IMR-90 (cell line): ENCODE data around the gene GTPBP10. TPM values are rescaled to one million over a fixed set of nuclear protein-coding genes. Genes with fewer than 3 reads are reported as not detected.

Experiments
- ATAC-seq: fragments of 200-7000 bp; cut with Tn5 transposase; 2 replicates; pipeline ENCODE4 v1.9.1; 2020; ENCODE audit warnings: low read depth, mild to moderate bottlenecking, moderate library complexity
- BruUV-seq: library from RNA; stranded (reverse); fragments of 400-500 nt; replicated peaks from 2 replicates; lab custom pipeline; 2021; lab: Mats Ljungman, UMichigan
- CTCF ChIA-PET: fragments of 300-600 bp; formaldehyde crosslinking; extraction: SDS; loops from one replicate; lab custom pipeline; 2021; ENCODE audit warnings: antibody characterized with exemption; lab: Yijun Ruan, JAX
- POLR2A ChIA-PET: fragments of 300-600 bp; sonication (Branson Sonifier 250); formaldehyde crosslinking; loops from one replicate; lab custom pipeline; 2022; ENCODE audit warnings: antibody characterized with exemption; ENCODE audit not compliant: unreplicated experiment; lab: Charles Lee
- DNase-seq: peaks from one replicate; pipeline ENCODE4 v3.0.0; 2013
- H2AFZ ChIP-seq: replicated peaks from 2 replicates; pipeline ENCODE3; 2013; ENCODE audit warnings: low read length, mild to moderate bottlenecking; ENCODE audit not compliant: poor library complexity
- H2AK5ac ChIP-seq: 2 replicates; pipeline ENCODE4 v1.6.1; 2013; ENCODE audit warnings: low read depth, low read length, inconsistent platforms
- H2AK9ac ChIP-seq: replicated peaks from 2 replicates; pipeline ENCODE3; 2013; ENCODE audit warnings: mild to moderate bottlenecking, low read depth, low read length, moderate library complexity; ENCODE audit not compliant: poor library complexity
- H2BK120ac ChIP-seq: 2 replicates; pipeline ENCODE4 v1.6.1; 2013; ENCODE audit warnings: low read depth, low read length, inconsistent platforms
- H2BK15ac ChIP-seq: 3 replicates; pipeline ENCODE4 v1.6.1; 2013; ENCODE audit warnings: low read depth, low read length, inconsistent platforms
- H2BK20ac ChIP-seq: 2 replicates; pipeline ENCODE4 v1.6.1; 2013; ENCODE audit warnings: low read depth, mild to moderate bottlenecking, inconsistent platforms, low read length, moderate library complexity
- H2BK5ac ChIP-seq: 2 replicates; pipeline ENCODE4 v1.6.1; 2013; ENCODE audit warnings: mild to moderate bottlenecking, low read depth, low read length, inconsistent platforms; ENCODE audit not compliant: poor library complexity, severe bottlenecking
- H3K14ac ChIP-seq: replicated peaks from 2 replicates; pipeline ENCODE4 v1.6.1; 2013; ENCODE audit warnings: low read depth, low read length, inconsistent platforms
- H3K18ac ChIP-seq: 2 replicates; pipeline ENCODE4 v1.6.1; 2013; ENCODE audit warnings: low read depth, low read length, control low read depth
- H3K23ac ChIP-seq: 2 replicates; pipeline ENCODE4 v1.6.1; 2013; ENCODE audit warnings: low read depth, low read length, inconsistent platforms
- H3K27ac ChIP-seq: 2 replicates; pipeline ENCODE4 v1.5.1; 2013; ENCODE audit warnings: mild to moderate bottlenecking, control low read depth, low read length; ENCODE audit not compliant: insufficient read depth
- H3K27me3 ChIP-seq: 2 replicates; pipeline ENCODE4 v1.6.1; 2013; ENCODE audit warnings: low read length; ENCODE audit not compliant: control insufficient read depth, insufficient read depth
- H3K36me3 ChIP-seq: 2 replicates; pipeline ENCODE4 v1.6.1; 2013; ENCODE audit warnings: low read length, mixed read lengths; ENCODE audit not compliant: control insufficient read depth, insufficient read depth
- H3K4ac ChIP-seq: 2 replicates; pipeline ENCODE4 v1.6.1; 2013; ENCODE audit warnings: low read depth, low read length, inconsistent platforms
- H3K4me1 ChIP-seq: 2 replicates; pipeline ENCODE4 v1.6.1; 2013; ENCODE audit warnings: low read length, mixed read lengths; ENCODE audit not compliant: control insufficient read depth, insufficient read depth
- H3K4me2 ChIP-seq: 2 replicates; pipeline ENCODE4 v1.6.1; 2013; ENCODE audit warnings: low read depth, mild to moderate bottlenecking, control low read depth, low read length, moderate library complexity
- H3K4me3 ChIP-seq: 2 replicates; pipeline ENCODE4 v1.5.1; 2013; ENCODE audit warnings: low read depth, mild to moderate bottlenecking, control low read depth, low read length, moderate library complexity; ENCODE audit not compliant: insufficient read depth
- H3K56ac ChIP-seq: 2 replicates; pipeline ENCODE4 v1.6.1; 2013; ENCODE audit warnings: low read length, inconsistent platforms; ENCODE audit not compliant: insufficient read depth; ENCODE audit errors: extremely low read depth
- H3K79me1 ChIP-seq, 2 experiments: 2 replicates each; pipeline ENCODE4 v1.6.1; 2013; ENCODE audit warnings: low read length in 2 of 2, inconsistent platforms in 1 of 2, low read depth in 1 of 2
- H3K9ac ChIP-seq: 2 replicates; pipeline ENCODE4 v1.6.1; 2013; ENCODE audit warnings: low read depth, low read length, control low read depth
- H3K9me1 ChIP-seq: 2 replicates; pipeline ENCODE4 v1.6.1; 2013; ENCODE audit warnings: low read length, inconsistent platforms; ENCODE audit not compliant: insufficient read depth
- H3K9me3 ChIP-seq: 2 replicates; pipeline ENCODE4 v1.6.1; 2013; ENCODE audit warnings: low read length; ENCODE audit not compliant: control insufficient read depth, insufficient read depth
- H4K20me1 ChIP-seq: 2 replicates; pipeline ENCODE4 v1.6.1; 2013; ENCODE audit warnings: low read length, inconsistent platforms; ENCODE audit not compliant: insufficient read depth
- H4K5ac ChIP-seq: 2 replicates; pipeline ENCODE4 v1.6.1; 2013; ENCODE audit warnings: mild to moderate bottlenecking, low read depth, low read length, control low read depth
- H4K8ac ChIP-seq, 2 experiments: 2 replicates each; pipeline ENCODE4 v1.6.1; 2013; ENCODE audit warnings: low read depth in 2 of 2, low read length in 2 of 2, control low read depth in 1 of 2, inconsistent platforms in 1 of 2
- H4K91ac ChIP-seq: 2 replicates; pipeline ENCODE4 v1.6.1; 2013; ENCODE audit warnings: low read depth, low read length, inconsistent platforms; ENCODE audit not compliant: insufficient read depth
- CHD1 ChIP-seq: IDR thresholded peaks from 2 replicates; pipeline ENCODE4 v1.6.1; 2012; ENCODE audit warnings: low read depth, low read length, improper control_type of control experiment
- MAFK ChIP-seq: IDR thresholded peaks from 2 replicates; pipeline ENCODE4 v1.6.1; 2012; ENCODE audit warnings: low read depth, low read length, improper control_type of control experiment
- WGBS, 2 experiments: methylation state at CpG; one replicate each; pipeline versions ENCODE4 v1.1.5 to v1.1.7; 2013; ENCODE audit warnings: missing lambda C conversion rate in 2 of 2; ENCODE audit not compliant: insufficient read length in 1 of 2; ENCODE audit errors: extremely low coverage in 2 of 2; 5-methylcytosine and 5-hydroxymethylcytosine counted together
- dilution Hi-C: fragments of 300-500 bp; cut with HindIII; formaldehyde crosslinking; loops from one replicate; pipeline ENCODE4 v1.14.3; 2018; ENCODE audit warnings: low sequenced_read_pairs; ENCODE audit not compliant: unreplicated experiment
- in situ Hi-C: fragments of 300-500 bp; cut with MboI; formaldehyde crosslinking; loops from 3 replicates; pipeline ENCODE4 v1.14.3; 2019; ENCODE audit warnings: low sequenced_read_pairs, inconsistent platforms, mixed read lengths
- intact Hi-C: fragments of 100-400 bp; cut with micrococcal nuclease; formaldehyde crosslinking; loops from 2 replicates; pipeline ENCODE4 v1.10.0; 2022
- polyA plus RNA-seq, 3 experiments: library from polyadenylated mRNA; depleted of rRNA; stranded (reverse); fragments of >200 nt; gene quantifications; 2 replicates each; pipeline ENCODE4 v1.2.3, GENCODE V29; 2012; ENCODE audit warnings: low replicate concordance in 1 of 3
- total RNA-seq: library from RNA; depleted of rRNA; stranded (reverse); fragments of >200 nt; gene quantifications from 2 replicates; pipeline ENCODE4 v1.2.3, GENCODE V29; 2012

Gene GTPBP10
- total and polyA plus RNA-seq, 2 of the 4 experiments (the other 2 are of a cell fraction), result 11.5 to 12.8 TPM

DNA sequence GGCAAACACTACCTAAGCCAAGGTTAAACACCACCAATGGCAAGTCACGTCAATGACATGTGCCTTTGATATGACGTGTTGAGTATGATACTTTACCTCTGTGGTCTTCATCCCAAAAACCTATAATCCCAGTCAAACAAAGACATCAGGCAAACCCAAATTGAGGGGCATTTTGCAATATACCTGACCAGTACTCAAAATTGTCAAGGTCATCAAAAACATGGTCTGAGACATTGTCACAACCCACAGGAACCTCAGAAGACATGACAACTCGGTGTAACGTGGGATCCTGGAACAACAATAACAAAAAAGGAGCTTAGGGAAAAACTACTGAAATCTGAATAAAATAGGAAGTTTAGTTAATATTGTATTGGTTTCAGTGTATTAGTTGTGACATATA, 32.6 kb upstream of the GTPBP10 start:
- Histone ChIP-seq H2AK9ac (no peak overlapping the region), H3K9me1 (no peaks in the 10 kb centered on the region), H2BK15ac (no peak overlapping the region), H4K91ac (no peak overlapping the region), H2BK20ac (no peak overlapping the region), H2AFZ (no peak overlapping the region), H3K36me3 (no peaks in the 10 kb centered on the region), H3K56ac (no peak overlapping the region), H3K27me3 (peaks cover 1% of the 10 kb centered on the region; the same call in 1 of the 2 replicates), H3K79me1 (no peaks in the 10 kb centered on the region), H4K8ac (no peak overlapping the region), H2BK120ac (no peak overlapping the region), H3K4me1 (no peaks in the 10 kb centered on the region), H2BK5ac (no peak overlapping the region), H3K9ac (no peak overlapping the region), H3K27ac (no peak overlapping the region), H4K20me1 (no peaks in the 10 kb centered on the region), H3K4ac (no peak overlapping the region), H4K5ac (no peak overlapping the region), H3K18ac (no peak overlapping the region), H3K4me2 (no peak overlapping the region), H3K14ac (no peak overlapping the region), H2AK5ac (no peak overlapping the region), H3K9me3 (no peaks in the 10 kb centered on the region), H3K4me3 (no peak overlapping the region), H3K23ac (no peak overlapping the region)
- dilution Hi-C loops, result no loop called here
- in situ Hi-C loops, result loop anchor here (25.0 kb wide), 1 partner anchor 1527 kb away; the partner anchor contains the start of gene TEX47
- intact Hi-C loops, result loop anchor here (2.0 kb wide), 1 partner anchor 113 kb away; no protein-coding TSS in a partner anchor
- WGBS, 2 experiments, result no CpG with 5 or more reads among the region's 4 CpGs
- ATAC-seq (no peak), DNase-seq (no peak)
- ChIA-PET POLR2A (no interaction called here), CTCF (interaction anchor here (1.0 kb wide), 1 partner anchor 114 kb away, joined by 3 read pairs; no protein-coding TSS in a partner anchor)
- BruUV-seq, result no TSS peak
- TF ChIP-seq MAFK, result peak; percentile 67
- TF ChIP-seq CHD1, result no peak
